ENCODE measurements around the gene CDYL2.

GRCh38 chr16:80620736-80621605 is 183.4 kb downstream of the CDYL2 start:
- TF ChIP-seq POLR2A (IDR thresholded peaks at IDR 0.05; ENCODE audit: low read depth, low read length): no peak
- no peak for TF ChIP-seq POLR2AphosphoS5 (IDR thresholded peaks at IDR 0.05; ENCODE audit: low read depth, low read length)
